Liver (tissue), 9 donors: ENCODE data around the gene GTPBP2. TPM values are rescaled to one million over a fixed set of nuclear protein-coding genes. Genes with fewer than 3 reads are reported as not detected.

Source experiments
- DNase-seq: peaks from one replicate; pipeline ENCODE4 v3.0.0-alpha.2; 2017; ENCODE audit warnings: low spot score
- H3K27ac ChIP-seq, 2 donors: one replicate each; pipeline ENCODE4 v1.7.0; 2013; ENCODE audit warnings: inconsistent platforms in 2 of 2, low read length in 2 of 2, control low read depth in 1 of 2, low read depth in 1 of 2, mild to moderate bottlenecking in 1 of 2
- H3K27me3 ChIP-seq, 4 donors: one replicate each; pipeline versions ENCODE4 v1.6.1 to v1.7.0; 2013; ENCODE audit warnings: low read length in 3 of 4, inconsistent platforms in 1 of 4, mild to moderate bottlenecking in 1 of 4, moderate library complexity in 1 of 4; ENCODE audit not compliant: control insufficient read depth in 4 of 4, insufficient read depth in 4 of 4
- H3K36me3 ChIP-seq, 4 donors: one replicate each; pipeline versions ENCODE4 v1.6.1 to v1.7.0; 2013; ENCODE audit warnings: low read length in 3 of 4, mild to moderate bottlenecking in 3 of 4, low read depth in 1 of 4, moderate library complexity in 1 of 4; ENCODE audit not compliant: control insufficient read depth in 4 of 4, insufficient read depth in 3 of 4
- H3K4me1 ChIP-seq, 4 donors: one replicate each; pipeline versions ENCODE4 v1.6.1 to v1.7.0; 2013; ENCODE audit warnings: low read length in 3 of 4, mild to moderate bottlenecking in 3 of 4, moderate library complexity in 1 of 4; ENCODE audit not compliant: control insufficient read depth in 4 of 4, insufficient read depth in 4 of 4
- H3K4me3 ChIP-seq, 3 donors: one replicate each; pipeline versions ENCODE4 v1.6.1 to v1.7.0; 2013; ENCODE audit warnings: low read length in 3 of 3, control low read depth in 1 of 3, low read depth in 1 of 3, mild to moderate bottlenecking in 1 of 3
- H3K9ac ChIP-seq, 2 donors: one replicate each; pipeline ENCODE4 v1.7.0; 2013; ENCODE audit warnings: low read length in 2 of 2, mild to moderate bottlenecking in 2 of 2, moderate library complexity in 2 of 2, control low read depth in 1 of 2, low read depth in 1 of 2
- H3K9me3 ChIP-seq, 4 donors: one replicate each; pipeline versions ENCODE4 v1.6.1 to v1.7.0; 2013; ENCODE audit warnings: low read length in 3 of 4; ENCODE audit not compliant: control insufficient read depth in 4 of 4
- ATF3 ChIP-seq: IDR thresholded peaks from 2 replicates; pipeline ENCODE4 v1.6.1; 2016; ENCODE audit warnings: antibody characterized with exemption
- CTCF ChIP-seq: fragments of 150-350 bp; IDR thresholded peaks from 2 replicates; pipeline ENCODE4 v1.5.1; 2017; ENCODE audit warnings: improper control_type of control experiment, low read depth, low read length; ENCODE audit not compliant: missing input control
- GABPA ChIP-seq, 2 donors: IDR thresholded peaks in 1 of 2; conservative IDR thresholded peaks in 1 of 2; 2 replicates each; pipeline ENCODE4 v1.6.1; 2016; ENCODE audit warnings: antibody characterized with exemption in 2 of 2, mild to moderate bottlenecking in 1 of 2, moderate library complexity in 1 of 2
- MAX ChIP-seq: IDR thresholded peaks from 2 replicates; pipeline ENCODE4 v1.6.1; 2016; ENCODE audit warnings: antibody characterized with exemption
- SP1 ChIP-seq: IDR thresholded peaks from 2 replicates; pipeline ENCODE4 v1.6.1; 2018; ENCODE audit warnings: antibody characterized with exemption, mild to moderate bottlenecking
- YY1 ChIP-seq: IDR thresholded peaks from 2 replicates; pipeline ENCODE4 v1.6.1; 2016; ENCODE audit warnings: antibody characterized with exemption, mild to moderate bottlenecking
- WGBS: extraction: QIAGEN DNeasy Blood & Tissue Kit; methylation state at CpG from one replicate; pipeline ENCODE4 v1.1.7; 2013; 5-methylcytosine and 5-hydroxymethylcytosine counted together
- polyA plus RNA-seq, 2 donors: library from polyadenylated mRNA; stranded (reverse) in 1 of 2; unstranded in 1 of 2; fragments of 200-250 nt in 1 of 2; fragments of >200 nt in 1 of 2; fragmentation: Nextera tagmentation in 1 of 2; extraction: Ambion mirVana in 1 of 2; gene quantifications; one replicate each; pipeline versions ENCODE4 v1.2.1 to v1.2.3, GENCODE V29; 2013 to 2015
- total RNA-seq, 2 donors: library from RNA; depleted of rRNA; stranded (reverse); fragments of >200 nt; gene quantifications; one replicate each; pipeline ENCODE4 v1.2.3, GENCODE V29; 2014
- donor health status: healthy.
- donor health status: healthy.
- donor health status: healthy.
- donor health status: healthy.
- donor health status: healthy.

The GTPBP2 gene
- total and polyA plus RNA-seq, 4 donors: 7.9 to 69.1 (median 16.1) TPM

GRCh38 chr6:43671801-43672690, 43.0 kb upstream of the GTPBP2 start:
- Histone ChIP-seq H3K9me3 (no peaks in the 10 kb centered on the region), H3K4me1 (peaks cover 5 to 14% (median 8%) of the 10 kb centered on the region in 4 donors), H3K9ac (no peak overlapping the region), H3K36me3 (peaks cover 10 to 48% (median 22%) of the 10 kb centered on the region in 4 donors), H3K4me3 (no peak overlapping the region), H3K27me3 (no peaks in the 10 kb centered on the region), H3K27ac (no peak overlapping the region)
- DNase-seq: no peak
- 81% methylated on average over 16 of the region's 16 CpGs for WGBS
- no peak for TF ChIP-seq ATF3

- no peaks in the 10 kb centered on the region for H3K9me3 ChIP-seq
- WGBS: 94% methylated on average over 8 of the region's 8 CpGs
- no peak overlapping the region for H3K9ac ChIP-seq
- H3K36me3 ChIP-seq: peaks cover 4 to 41% (median 17%) of the 10 kb centered on the region in 4 donors
- H3K27ac ChIP-seq: no peak overlapping the region
- no peak for DNase-seq
- TF ChIP-seq SP1: no peak
- TF ChIP-seq GABPA (IDR thresholded peaks at IDR 0.05 in 1 of 2, conservative IDR thresholded peaks at IDR 0.05 in 1 of 2): no peak
- TF ChIP-seq CTCF: no peak
- no peaks in the 10 kb centered on the region for H3K27me3 ChIP-seq
- H3K4me3 ChIP-seq: no peak overlapping the region
- H3K4me1 ChIP-seq: peaks cover 5 to 18% (median 9%) of the 10 kb centered on the region in 4 donors
These were observed 42.1 kb upstream of the GTPBP2 start for GRCh38 chr6:43671011-43671800.

- Histone ChIP-seq H3K36me3 (peaks cover 4 to 35% (median 17%) of the 10 kb centered on the region in 4 donors), H3K27me3 (no peaks in the 10 kb centered on the region), H3K9ac (no peak overlapping the region), H3K4me3 (no peak overlapping the region), H3K9me3 (no peaks in the 10 kb centered on the region), H3K4me1 (peaks cover 5 to 18% (median 9%) of the 10 kb centered on the region in 4 donors), H3K27ac (no peak overlapping the region)
- no peak for TF ChIP-seq YY1
- no peak for TF ChIP-seq MAX
- 87% methylated on average over 6 of the region's 6 CpGs for WGBS
- DNase-seq: no peak
These were observed 41.5 kb upstream of the GTPBP2 start for GRCh38 chr6:43670623-43670986.
